ENCODE results near the gene PRM1. TPM values are rescaled to one million over a fixed set of nuclear protein-coding genes. Genes with fewer than 3 reads are reported as not detected.

PRM1 gene
- total and polyA plus RNA-seq, 2 of the 13 experiments (the other 11 are each of a cell fraction or from before 2014, with no cell fraction given) = not detected

GRCh38 chr16:11312718-11313492 is 31.8 kb upstream of the PRM1 start (continued):
- TF ChIP-seq ATF4 (CRISPR knock-in tag; IDR thresholded peaks at IDR 0.05) = no peak; a peak in 1 of 4 replicates
- TF ChIP-seq CEBPB (IDR thresholded peaks at IDR 0.05; ENCODE audit: borderline replicate concordance, low read depth, low read length) = no peak
- no peak for TF ChIP-seq EED (CRISPR knock-in tag; IDR thresholded peaks at IDR 0.05)
- TF ChIP-seq ZNF276 (CRISPR knock-in tag; IDR thresholded peaks at IDR 0.05; ENCODE audit: low read depth) = no peak
- no peak for TF ChIP-seq TFAP4 (IDR thresholded peaks at IDR 0.05; ENCODE audit: borderline replicate concordance, low read depth)
- TF ChIP-seq ZC3H13 (CRISPR knock-in tag; IDR thresholded peaks at IDR 0.05) = 0 out of 2 replicates have a peak, but pooled peaks have one; percentile 24
- TF ChIP-seq ZNF709 (CRISPR knock-in tag; IDR thresholded peaks at IDR 0.05) = peak; percentile 56; the same call in 1 of the 2 replicates
- no peak for TF ChIP-seq ZNF740 (CRISPR knock-in tag; IDR thresholded peaks at IDR 0.05)
- no peak for TF ChIP-seq TP53 (CRISPR knock-in tag; conservative IDR thresholded peaks at IDR 0.05)
- TF ChIP-seq SMARCE1 (IDR thresholded peaks at IDR 0.05; ENCODE audit: borderline replicate concordance) = no peak
- TF ChIP-seq FOXP4 (CRISPR knock-in tag; IDR thresholded peaks at IDR 0.05) = peak; percentile 52
- TF ChIP-seq ZNF232 (CRISPR knock-in tag; IDR thresholded peaks at IDR 0.05; ENCODE audit: borderline replicate concordance) = no peak
- no peak for TF ChIP-seq SNAI1 (CRISPR knock-in tag; IDR thresholded peaks at IDR 0.05; ENCODE audit: borderline replicate concordance)
- TF ChIP-seq CSRNP1 (CRISPR knock-in tag; IDR thresholded peaks at IDR 0.05) = no peak
- TF ChIP-seq HNRNPK (IDR thresholded peaks at IDR 0.05; ENCODE audit: low read depth, low read length, poor library complexity, severe bottlenecking) = no peak
- no peak; the same call in 1 of the 2 replicates for TF ChIP-seq ATRX (CRISPR knock-in tag; IDR thresholded peaks at IDR 0.05; ENCODE audit: borderline replicate concordance)
- TF ChIP-seq JUNB (CRISPR knock-in tag; IDR thresholded peaks at IDR 0.05; ENCODE audit: borderline replicate concordance) = no peak
- TF ChIP-seq FOXK2 (IDR thresholded peaks at IDR 0.05) = no peak
- TF ChIP-seq FOXO1 (CRISPR knock-in tag; IDR thresholded peaks at IDR 0.05) = peak; percentile 47; the same call in 1 of the 2 replicates
- 0 out of 2 replicates have a peak, but pooled peaks have one; percentile 39 for TF ChIP-seq ZNF746 (CRISPR knock-in tag; IDR thresholded peaks at IDR 0.05)
- TF ChIP-seq SOX6 (IDR thresholded peaks at IDR 0.05) = no peak
- no peak; the same call in 1 of the 2 replicates for TF ChIP-seq SOX6 (CRISPR knock-in tag; IDR thresholded peaks at IDR 0.05)
